ENCODE measurements around the gene RBM39.

DNA sequence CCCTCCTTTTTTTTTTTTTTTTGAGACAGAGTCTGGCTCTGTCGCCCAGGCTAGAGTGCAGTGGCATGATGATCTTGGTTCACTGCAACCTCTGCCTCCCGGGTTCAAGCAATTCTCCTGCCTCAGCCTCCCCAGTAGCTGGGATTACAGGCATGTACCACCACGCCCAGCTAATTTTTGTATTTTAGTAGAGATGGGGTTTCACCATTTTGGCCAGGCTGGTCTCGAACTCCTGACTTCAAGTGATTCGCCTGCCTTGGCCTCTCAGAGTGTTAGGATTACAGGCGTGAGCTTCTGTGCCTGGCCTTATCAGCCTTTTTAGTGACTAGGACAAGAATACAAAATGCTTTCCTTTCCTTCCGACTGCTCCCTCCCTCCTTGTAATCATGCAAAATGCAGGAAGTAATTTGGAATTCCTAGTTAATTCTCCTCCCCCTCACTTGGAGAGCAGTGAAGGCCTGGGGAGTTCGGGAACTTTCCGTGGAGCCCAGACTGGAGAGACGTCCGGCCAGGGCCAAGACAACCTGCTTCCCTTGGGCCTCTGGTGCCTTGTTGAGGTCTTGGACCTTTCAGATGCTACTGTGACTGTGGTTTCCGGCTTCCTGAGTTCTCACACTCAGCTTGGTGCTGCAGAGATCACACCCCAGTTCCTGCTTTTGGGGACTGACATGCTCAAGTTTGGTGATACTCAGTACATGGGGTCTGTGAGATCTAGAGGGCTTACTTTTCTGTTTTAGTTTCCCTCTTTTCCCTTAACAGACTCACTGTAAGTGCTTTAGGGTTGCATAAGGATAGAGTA, 25.8 kb upstream of the RBM39 start:
- TF ChIP-seq, protein P1, sequence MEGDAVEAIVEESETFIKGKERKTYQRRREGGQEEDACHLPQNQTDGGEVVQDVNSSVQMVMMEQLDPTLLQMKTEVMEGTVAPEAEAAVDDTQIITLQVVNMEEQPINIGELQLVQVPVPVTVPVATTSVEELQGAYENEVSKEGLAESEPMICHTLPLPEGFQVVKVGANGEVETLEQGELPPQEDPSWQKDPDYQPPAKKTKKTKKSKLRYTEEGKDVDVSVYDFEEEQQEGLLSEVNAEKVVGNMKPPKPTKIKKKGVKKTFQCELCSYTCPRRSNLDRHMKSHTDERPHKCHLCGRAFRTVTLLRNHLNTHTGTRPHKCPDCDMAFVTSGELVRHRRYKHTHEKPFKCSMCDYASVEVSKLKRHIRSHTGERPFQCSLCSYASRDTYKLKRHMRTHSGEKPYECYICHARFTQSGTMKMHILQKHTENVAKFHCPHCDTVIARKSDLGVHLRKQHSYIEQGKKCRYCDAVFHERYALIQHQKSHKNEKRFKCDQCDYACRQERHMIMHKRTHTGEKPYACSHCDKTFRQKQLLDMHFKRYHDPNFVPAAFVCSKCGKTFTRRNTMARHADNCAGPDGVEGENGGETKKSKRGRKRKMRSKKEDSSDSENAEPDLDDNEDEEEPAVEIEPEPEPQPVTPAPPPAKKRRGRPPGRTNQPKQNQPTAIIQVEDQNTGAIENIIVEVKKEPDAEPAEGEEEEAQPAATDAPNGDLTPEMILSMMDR (IDR thresholded peaks at IDR 0.05; ENCODE audit: insufficient read depth, low read depth, low read length): no peak
- TF ChIP-seq EZH2 (IDR thresholded peaks at IDR 0.05; ENCODE audit: insufficient read depth, low read length): no peak
